C4-2B (cell line): Measurements from ENCODE around the gene ACOX1.

ENCODE experiments used
- ZFX ChIP-seq: fragments of 450-650 bp; IDR thresholded peaks from 2 replicates; pipeline ENCODE4 v1.6.1; 2017
- TF ChIP-seq, protein P1 (sequence below): fragments of 450-650 bp; conservative IDR thresholded peaks from 2 replicates; pipeline ENCODE4 v1.5.1; 2017; ENCODE audit warnings: mild to moderate bottlenecking

DNA sequence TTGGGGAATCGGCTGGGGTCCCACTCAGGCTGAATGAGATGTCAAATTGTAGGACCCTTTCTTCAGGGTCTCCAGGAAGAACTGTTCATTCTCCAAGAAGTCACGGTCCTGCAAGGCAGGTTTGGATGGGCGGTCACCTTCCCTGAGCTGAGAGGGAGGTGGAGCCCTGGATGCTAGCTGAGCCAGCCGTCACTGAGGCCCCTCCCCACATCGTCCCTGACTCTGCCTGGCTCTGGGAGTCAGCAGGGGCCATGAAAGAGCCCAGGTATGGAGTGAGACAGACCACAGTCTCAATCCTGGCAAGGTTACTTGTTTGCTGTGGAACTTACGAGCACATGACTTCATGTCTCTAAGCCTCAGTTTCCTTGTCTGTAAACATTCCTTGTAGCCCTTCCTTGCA lies 68.3 kb downstream of the ACOX1 start:
- TF ChIP-seq, protein P1, sequence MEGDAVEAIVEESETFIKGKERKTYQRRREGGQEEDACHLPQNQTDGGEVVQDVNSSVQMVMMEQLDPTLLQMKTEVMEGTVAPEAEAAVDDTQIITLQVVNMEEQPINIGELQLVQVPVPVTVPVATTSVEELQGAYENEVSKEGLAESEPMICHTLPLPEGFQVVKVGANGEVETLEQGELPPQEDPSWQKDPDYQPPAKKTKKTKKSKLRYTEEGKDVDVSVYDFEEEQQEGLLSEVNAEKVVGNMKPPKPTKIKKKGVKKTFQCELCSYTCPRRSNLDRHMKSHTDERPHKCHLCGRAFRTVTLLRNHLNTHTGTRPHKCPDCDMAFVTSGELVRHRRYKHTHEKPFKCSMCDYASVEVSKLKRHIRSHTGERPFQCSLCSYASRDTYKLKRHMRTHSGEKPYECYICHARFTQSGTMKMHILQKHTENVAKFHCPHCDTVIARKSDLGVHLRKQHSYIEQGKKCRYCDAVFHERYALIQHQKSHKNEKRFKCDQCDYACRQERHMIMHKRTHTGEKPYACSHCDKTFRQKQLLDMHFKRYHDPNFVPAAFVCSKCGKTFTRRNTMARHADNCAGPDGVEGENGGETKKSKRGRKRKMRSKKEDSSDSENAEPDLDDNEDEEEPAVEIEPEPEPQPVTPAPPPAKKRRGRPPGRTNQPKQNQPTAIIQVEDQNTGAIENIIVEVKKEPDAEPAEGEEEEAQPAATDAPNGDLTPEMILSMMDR: no peak
- no peak for TF ChIP-seq ZFX
